DMS53 treated with DMSO at 0.1 percent for 48 hours (cell line): ENCODE data around the gene HOXC13.

Source experiments
- DNase-seq: peaks from one replicate; lab custom pipeline; 2025; ENCODE audit not compliant: unreplicated experiment; lab: John Stamatoyannopoulos, UW

The HOXC13 gene

GRCh38 chr12:53954694-53955035, 16.0 kb downstream of the HOXC13 start, which contains the start of gene HOXC12:
TSS of gene HOXC12 (plus strand) at chr12:53954903. CDS start at chr12:53954930, 27 bp downstream.
- no peak for DNase-seq

GRCh38 chr12:53955036-53955775, 16.6 kb downstream of the HOXC13 start:
- DNase-seq = no peak

- no peak for DNase-seq
These were observed 17.2 kb downstream of the HOXC13 start for GRCh38 chr12:53955776-53956250.

GRCh38 chr12:53956251-53956887, 17.7 kb downstream of the HOXC13 start:
- DNase-seq = no peak

- DNase-seq = no peak
These were observed 18.4 kb downstream of the HOXC13 start for GRCh38 chr12:53956914-53957536.

GRCh38 chr12:53958128-53958527, 19.5 kb downstream of the HOXC13 start:
- DNase-seq = no peak

- no peak for DNase-seq
These were observed 20.7 kb downstream of the HOXC13 start for GRCh38 chr12:53959314-53959713.

- no peak for DNase-seq
These were observed 21.8 kb downstream of the HOXC13 start for GRCh38 chr12:53960187-53961024.

GRCh38 chr12:53961025-53961761, 22.6 kb downstream of the HOXC13 start:
- DNase-seq = no peak

- no peak for DNase-seq
These were observed 24.4 kb downstream of the HOXC13 start for GRCh38 chr12:53963005-53963404.

GRCh38 chr12:53963434-53964314, 25.0 kb downstream of the HOXC13 start:
- DNase-seq = no peak

GRCh38 chr12:53964315-53964713, 25.7 kb downstream of the HOXC13 start:
- DNase-seq = no peak

- no peak for DNase-seq
These were observed 26.9 kb downstream of the HOXC13 start for GRCh38 chr12:53965281-53966084.

- DNase-seq = no peak
These were observed 27.4 kb downstream of the HOXC13 start for GRCh38 chr12:53966085-53966384.

GRCh38 chr12:53966385-53967133, 27.9 kb downstream of the HOXC13 start:
- no peak for DNase-seq

- no peak for DNase-seq
These were observed 28.8 kb downstream of the HOXC13 start for GRCh38 chr12:53967421-53967925.

- DNase-seq = no peak
These were observed 29.8 kb downstream of the HOXC13 start for GRCh38 chr12:53968214-53969127.
